Prostate gland (tissue), 2 donors: ENCODE measurements around the gene DOCK3. TPM values are rescaled to one million over a fixed set of nuclear protein-coding genes. Genes with fewer than 3 reads are reported as not detected.
"Not testable (repeated sequence)": the region's sequence is repeated elsewhere in the genome, so short reads cannot be mapped to it uniquely, and the experiment has no call there.

Source experiments
- DNase-seq: peaks from one replicate; pipeline ENCODE4 v3.0.0-alpha.2; 2019; ENCODE audit warnings: low spot score
- H3K27ac ChIP-seq, 2 donors: fragments of 200-600 bp; sonication (generic); 2 replicates each; pipeline ENCODE4 v1.5.1; 2017 to 2019
- H3K27me3 ChIP-seq: fragments of 200-600 bp; sonication (generic); replicated peaks from 2 replicates; pipeline ENCODE4 v1.5.1; 2019; ENCODE audit not compliant: insufficient read depth
- H3K36me3 ChIP-seq, 2 donors: fragments of 200-600 bp; sonication (generic); 1 replicate in 1 of 2; 2 replicates in 1 of 2; pipeline versions ENCODE4 v1.5.1 to v1.8.1; 2017 to 2019
- H3K4me1 ChIP-seq: fragments of 200-600 bp; sonication (generic); replicated peaks from 2 replicates; pipeline ENCODE4 v1.5.1; 2019
- H3K4me3 ChIP-seq, 2 donors: fragments of 200-600 bp; sonication (generic); 2 replicates each; pipeline ENCODE4 v1.5.1; 2017 to 2019
- H3K9me3 ChIP-seq: fragments of 200-600 bp; sonication (generic); 2 replicates; pipeline ENCODE4 v1.5.1; 2017
- CTCF ChIP-seq, 4 experiments: fragments of 200-600 bp in 2 of 4; fragments of 450-650 bp in 2 of 4; sonication (generic) in 2 of 4; IDR thresholded peaks; 1 replicate in 3 of 4; 2 replicates in 1 of 4; pipeline ENCODE4 v1.5.1; 2016 to 2019; ENCODE audit warnings: antibody characterized with exemption in 4 of 4, mild to moderate bottlenecking in 2 of 4, moderate library complexity in 2 of 4
- POLR2A ChIP-seq: fragments of 450-650 bp; IDR thresholded peaks from one replicate; pipeline ENCODE4 v1.6.1; 2016; ENCODE audit warnings: antibody characterized with exemption, mild to moderate bottlenecking
- POLR2AphosphoS5 ChIP-seq: sonication (generic); formaldehyde crosslinking; IDR thresholded peaks from one replicate; pipeline ENCODE4 v1.6.1; 2017; ENCODE audit warnings: antibody characterized with exemption
- WGBS: methylation state at CpG from one replicate; pipeline ENCODE4 v1.1.5; 2018; 5-methylcytosine and 5-hydroxymethylcytosine counted together
- intact Hi-C: fragments of 100-400 bp; cut with DNase I; formaldehyde crosslinking; loops from one replicate; pipeline ENCODE4 v1.14.2; 2022
- total RNA-seq, 2 donors: library from RNA; depleted of rRNA; stranded (reverse); fragments of >200 nt; gene quantifications; one replicate each; pipeline ENCODE4 v1.1.0, GENCODE V29; 2016

DOCK3 gene
- total RNA-seq, 2 donors from 2014 or later, result 0.36 to 6.3 TPM

- WGBS, result 2% methylated on average over 18 of the region's 18 CpGs
- Histone ChIP-seq H3K9me3 (no peaks in the 10 kb centered on the region), H3K27ac (peak overlapping the region; percentile 80 to 91), H3K4me1 (peaks cover 21% of the 10 kb centered on the region), H3K27me3 (no peaks in the 10 kb centered on the region), H3K36me3 (no peaks in the 10 kb centered on the region), H3K4me3 (peak overlapping the region; percentile 78 to 94)
- TF ChIP-seq POLR2AphosphoS5 (no peak), CTCF (IDR thresholded peaks at IDR 0.05) (no peak), POLR2A (no peak)
- DNase-seq, result no peak
- intact Hi-C loops, result loop anchor here (2.0 to 10.0 kb wide), 4 partner anchors 285 to 1031 kb away; partner anchors contain the start of genes C3orf18, CYB561D2, HEMK1 and MAPKAPK3
Observed at GRCh38 chr3:51385621-51386091, 710.9 kb downstream of the DOCK3 start.

- H3K9me3 ChIP-seq, result no peaks in the 10 kb centered on the region
- peaks cover 23% of the 10 kb centered on the region for H3K4me1 ChIP-seq
- H3K27ac ChIP-seq, result peak overlapping the region; percentile 80 to 91
- H3K36me3 ChIP-seq, result no peaks in the 10 kb centered on the region
- H3K4me3 ChIP-seq, result peak overlapping the region; percentile 78 to 94
- 32% methylated on average over 8 of the region's 8 CpGs for WGBS
- no peak for TF ChIP-seq CTCF (IDR thresholded peaks at IDR 0.05)
- no peak for TF ChIP-seq POLR2AphosphoS5
- no peak for TF ChIP-seq POLR2A
- no peak for DNase-seq
- intact Hi-C loops, result loop anchor here (2.0 to 10.0 kb wide), 4 partner anchors 284 to 1032 kb away; partner anchors contain the start of genes C3orf18, CYB561D2, HEMK1 and MAPKAPK3
- H3K27me3 ChIP-seq, result no peaks in the 10 kb centered on the region
Observed at GRCh38 chr3:51386159-51386851, 711.6 kb downstream of the DOCK3 start.

- TF ChIP-seq POLR2A, result no peak
- TF ChIP-seq CTCF (IDR thresholded peaks at IDR 0.05), result no peak
- TF ChIP-seq POLR2AphosphoS5, result no peak
- Histone ChIP-seq H3K4me1 (peaks cover 24% of the 10 kb centered on the region), H3K9me3 (no peaks in the 10 kb centered on the region), H3K36me3 (no peaks in the 10 kb centered on the region), H3K27me3 (no peaks in the 10 kb centered on the region), H3K27ac (peak overlapping the region; percentile 29 to 91), H3K4me3 (peak overlapping the region in 1 of 2 donors; percentile 94)
- intact Hi-C loops, result loop anchor here (2.0 to 10.0 kb wide), 4 partner anchors 284 to 1032 kb away; partner anchors contain the start of genes C3orf18, CYB561D2, HEMK1 and MAPKAPK3
- DNase-seq, result no peak
- 93% methylated on average over 5 of the region's 5 CpGs for WGBS
Observed at GRCh38 chr3:51386852-51387229, 712.1 kb downstream of the DOCK3 start.

- 81% methylated on average over 6 of the region's 6 CpGs for WGBS
- intact Hi-C loops, result loop anchor here (2.0 to 10.0 kb wide), 4 partner anchors 284 to 1032 kb away; partner anchors contain the start of genes C3orf18, CYB561D2, HEMK1 and MAPKAPK3
- not testable (repeated sequence) for H3K9me3 ChIP-seq, H3K36me3 ChIP-seq, H3K27me3 ChIP-seq, DNase-seq
- H3K4me1 ChIP-seq, result peaks cover 28% of the 10 kb centered on the region
- peak overlapping the region in 1 of 2 donors; percentile 94 for H3K4me3 ChIP-seq
- H3K27ac ChIP-seq, result peak overlapping the region; percentile 29 to 91
Observed at GRCh38 chr3:51387281-51387680, 712.6 kb downstream of the DOCK3 start.

GRCh38 chr3:51388286-51389029 is 713.7 kb downstream of the DOCK3 start:
- no peak overlapping the region for H3K4me3 ChIP-seq
- WGBS, result 45% methylated on average over 6 of the region's 6 CpGs
- H3K4me1 ChIP-seq, result peaks cover 33% of the 10 kb centered on the region
- no peaks in the 10 kb centered on the region for H3K9me3 ChIP-seq
- peak in 3 of 4 experiments; percentile 28 to 66 (median 60) for TF ChIP-seq CTCF (IDR thresholded peaks at IDR 0.05)
- TF ChIP-seq POLR2A, result no peak
- peak; percentile 81 for TF ChIP-seq POLR2AphosphoS5
- H3K27ac ChIP-seq, result peak overlapping the region in 1 of 2 donors; percentile 91
- DNase-seq, result peak; percentile 79
- no peaks in the 10 kb centered on the region for H3K27me3 ChIP-seq
- no peaks in the 10 kb centered on the region for H3K36me3 ChIP-seq
- intact Hi-C loops, result loop anchor here (5.0 to 10.0 kb wide), 3 partner anchors 771 to 1034 kb away; partner anchors contain the start of genes C3orf18, CYB561D2, HEMK1 and MAPKAPK3
